ENCODE data around the gene FCMR.
"Not testable (repeated sequence)": the region's sequence is repeated elsewhere in the genome, so short reads cannot be mapped to it uniquely, and the experiment has no call there.

The FCMR gene

GRCh38 chr1:206939841-206940587 lies 18.3 kb upstream of the FCMR start:
- Mint-ChIP-seq H3K4me1 (ENCODE audit: low read depth) (no peaks in the 10 kb centered on the region), H3K27ac (no peak overlapping the region), H3K4me3 (no peak overlapping the region), H3K9me3 (no peaks in the 10 kb centered on the region), H3K27me3 (ENCODE audit: low read depth) (peaks cover 33% of the 10 kb centered on the region), H3K36me3 (ENCODE audit: low read depth) (no peaks in the 10 kb centered on the region)

DNA sequence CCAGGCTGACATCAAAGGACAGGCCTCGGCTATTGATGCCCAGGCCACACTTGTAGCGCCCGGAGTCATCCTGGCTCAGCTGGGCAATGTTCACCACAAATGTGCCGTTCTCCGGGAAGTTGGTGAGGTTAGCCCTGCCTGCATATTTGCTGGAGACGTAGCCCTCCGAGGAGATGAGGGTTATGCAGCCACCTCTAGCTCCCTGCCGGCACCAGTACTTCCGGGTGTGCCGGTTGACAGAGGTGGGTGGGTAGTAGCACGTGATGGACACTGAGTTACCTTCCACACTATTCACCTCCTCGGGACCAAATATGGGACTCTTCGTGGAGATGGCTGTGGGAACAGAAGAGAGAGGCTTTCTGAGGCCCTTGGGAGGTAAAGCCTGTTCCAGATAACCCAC lies 17.4 kb upstream of the FCMR start:
- no peaks in the 10 kb centered on the region for H3K9me3 Mint-ChIP-seq
- no peaks in the 10 kb centered on the region for H3K4me1 Mint-ChIP-seq (ENCODE audit: low read depth)
- H3K27ac Mint-ChIP-seq, result no peak overlapping the region
- H3K27me3 Mint-ChIP-seq (ENCODE audit: low read depth), result peaks cover 26% of the 10 kb centered on the region
- no peaks in the 10 kb centered on the region for H3K36me3 Mint-ChIP-seq (ENCODE audit: low read depth)
- H3K4me3 Mint-ChIP-seq, result no peak overlapping the region

- no peak overlapping the region for H3K27ac Mint-ChIP-seq
- H3K27me3 Mint-ChIP-seq (ENCODE audit: low read depth), result peaks cover 14% of the 10 kb centered on the region
- no peaks in the 10 kb centered on the region for H3K9me3 Mint-ChIP-seq
- no peak overlapping the region for H3K4me3 Mint-ChIP-seq
- peaks cover 4% of the 10 kb centered on the region for H3K4me1 Mint-ChIP-seq (ENCODE audit: low read depth)
- no peaks in the 10 kb centered on the region for H3K36me3 Mint-ChIP-seq (ENCODE audit: low read depth)
These were observed 15.7 kb upstream of the FCMR start for GRCh38 chr1:206937425-206937824.

DNA sequence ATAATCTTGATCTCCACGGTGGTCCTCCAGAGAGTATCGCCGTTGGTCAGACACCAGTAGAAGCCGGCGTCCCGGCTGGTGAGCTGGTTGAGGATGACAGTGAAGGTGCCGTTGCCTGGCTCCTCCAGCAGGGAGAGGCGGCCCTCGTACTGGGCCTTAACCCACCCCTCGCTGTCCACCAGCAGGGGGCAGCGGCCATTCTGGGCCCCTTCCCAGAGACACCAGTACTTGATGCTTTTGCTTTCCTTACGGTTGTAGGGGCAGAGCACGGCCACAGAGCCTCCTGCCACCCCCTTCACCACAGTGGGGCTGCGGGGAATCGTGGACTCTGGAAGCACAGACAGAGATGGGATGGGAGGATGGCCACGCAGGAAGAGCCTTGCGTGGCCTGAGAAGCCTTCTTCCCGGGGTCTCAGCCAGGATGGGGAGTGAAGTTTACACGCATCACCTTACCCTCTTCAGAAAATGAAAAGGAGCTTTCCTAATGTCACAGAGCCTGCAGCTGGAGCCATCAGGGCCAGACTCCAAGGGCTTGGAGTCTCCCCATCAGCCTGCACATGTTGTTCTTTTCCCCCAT lies 13.8 kb upstream of the FCMR start:
- peaks cover 3% of the 10 kb centered on the region for H3K27me3 Mint-ChIP-seq (ENCODE audit: low read depth)
- H3K4me3 Mint-ChIP-seq, result no peak overlapping the region
- H3K27ac Mint-ChIP-seq, result no peak overlapping the region
- no peaks in the 10 kb centered on the region for H3K9me3 Mint-ChIP-seq
- H3K36me3 Mint-ChIP-seq (ENCODE audit: low read depth), result no peaks in the 10 kb centered on the region
- peaks cover 5% of the 10 kb centered on the region for H3K4me1 Mint-ChIP-seq (ENCODE audit: low read depth)

GRCh38 chr1:206933333-206933945 lies 11.7 kb upstream of the FCMR start:
- H3K27ac Mint-ChIP-seq, result no peak overlapping the region
- peaks cover 10% of the 10 kb centered on the region for H3K4me1 Mint-ChIP-seq (ENCODE audit: low read depth)
- no peak overlapping the region for H3K4me3 Mint-ChIP-seq
- H3K36me3 Mint-ChIP-seq (ENCODE audit: low read depth), result no peaks in the 10 kb centered on the region
- no peaks in the 10 kb centered on the region for H3K9me3 Mint-ChIP-seq
- no peaks in the 10 kb centered on the region for H3K27me3 Mint-ChIP-seq (ENCODE audit: low read depth)

GRCh38 chr1:206932177-206932576 lies 10.4 kb upstream of the FCMR start:
- H3K36me3 Mint-ChIP-seq (ENCODE audit: low read depth), result no peaks in the 10 kb centered on the region
- no peak overlapping the region for H3K4me3 Mint-ChIP-seq

DNA sequence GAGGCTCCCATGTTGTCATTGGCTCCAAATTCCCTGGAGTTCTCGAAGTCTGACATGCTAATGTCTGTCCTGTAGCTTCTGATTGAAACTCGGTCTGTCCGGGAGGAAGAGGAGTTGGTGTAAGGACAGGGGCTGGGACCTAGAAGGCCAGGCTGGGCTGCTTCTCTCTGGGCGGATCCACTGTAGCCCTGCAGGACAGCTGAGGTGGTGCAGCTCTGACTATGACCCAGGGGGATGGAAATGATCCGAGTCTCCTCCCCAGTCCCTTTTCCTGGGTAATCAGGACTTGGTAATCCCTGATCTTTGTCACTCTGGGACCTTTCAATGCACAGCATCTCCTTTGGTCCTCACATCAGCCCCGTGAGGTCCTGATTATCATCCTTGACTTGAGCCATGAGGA lies 10.0 kb upstream of the FCMR start:
- H3K27ac Mint-ChIP-seq, result no peak overlapping the region
- H3K27me3 Mint-ChIP-seq (ENCODE audit: low read depth), result no peaks in the 10 kb centered on the region
- H3K36me3 Mint-ChIP-seq (ENCODE audit: low read depth), result no peaks in the 10 kb centered on the region
- no peak overlapping the region for H3K4me3 Mint-ChIP-seq
- H3K4me1 Mint-ChIP-seq (ENCODE audit: low read depth), result peaks cover 14% of the 10 kb centered on the region
- H3K9me3 Mint-ChIP-seq, result no peaks in the 10 kb centered on the region

More at GRCh38 chr1:206932177-206932576, 10.4 kb upstream of the FCMR start:
- H3K27ac Mint-ChIP-seq, result no peak overlapping the region
- H3K9me3 Mint-ChIP-seq, result no peaks in the 10 kb centered on the region
- no peaks in the 10 kb centered on the region for H3K27me3 Mint-ChIP-seq (ENCODE audit: low read depth)
- H3K4me1 Mint-ChIP-seq (ENCODE audit: low read depth), result peaks cover 14% of the 10 kb centered on the region

DNA sequence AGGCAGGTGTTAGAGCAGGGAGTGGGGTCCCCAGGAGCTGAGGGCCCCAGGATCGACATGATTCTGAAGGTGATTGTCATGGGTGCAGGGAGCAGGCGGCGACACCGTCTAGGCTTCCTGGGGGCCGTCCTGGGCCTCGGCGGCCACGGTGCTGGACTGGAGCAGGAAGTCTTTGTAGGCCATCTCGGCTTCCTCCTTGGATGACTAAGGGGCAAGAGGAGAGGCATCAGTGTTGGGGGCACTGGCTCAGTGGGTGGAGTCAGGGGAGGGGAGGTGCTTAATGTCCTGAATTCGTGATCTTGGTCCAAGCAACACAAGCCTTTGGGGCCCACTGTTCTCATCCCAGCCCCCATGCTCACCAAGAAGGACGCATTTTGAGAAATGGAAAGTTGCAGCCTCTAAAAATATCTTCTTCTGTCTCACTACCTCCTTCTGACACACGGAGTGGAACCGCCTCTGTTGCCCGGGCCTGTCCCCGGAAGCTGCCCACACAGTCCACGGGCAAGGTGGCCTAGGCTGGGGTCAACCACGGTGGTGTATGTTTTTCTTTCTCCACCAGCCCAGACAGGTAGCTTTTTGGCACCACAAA lies 8.6 kb upstream of the FCMR start:
- Mint-ChIP-seq H3K4me3 (no peak overlapping the region), H3K27ac (peak overlapping the region; percentile 38), H3K27me3 (ENCODE audit: low read depth) (no peaks in the 10 kb centered on the region), H3K36me3 (ENCODE audit: low read depth) (no peaks in the 10 kb centered on the region), H3K9me3 (no peaks in the 10 kb centered on the region), H3K4me1 (ENCODE audit: low read depth) (peaks cover 14% of the 10 kb centered on the region)

DNA sequence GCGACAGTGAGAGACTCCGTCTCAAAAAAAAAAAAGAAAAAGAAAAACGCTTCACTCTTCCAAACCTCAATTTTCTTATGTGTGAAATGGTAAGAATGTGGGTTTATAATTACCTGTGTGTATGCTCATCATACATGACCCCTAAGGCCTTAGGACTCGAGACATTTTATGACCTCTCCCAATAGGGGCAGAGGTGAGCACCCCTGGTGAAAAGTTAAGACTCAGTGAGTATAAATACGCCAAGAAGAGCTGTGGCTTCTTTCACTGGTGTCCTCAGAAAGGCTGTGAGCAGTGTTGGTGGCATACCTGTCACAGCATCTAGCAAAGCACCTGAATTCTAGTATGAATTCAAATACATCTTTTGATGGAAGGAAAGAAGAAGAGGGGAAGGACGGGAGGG lies 7.8 kb upstream of the FCMR start:
- Mint-ChIP-seq H3K4me1 (ENCODE audit: low read depth) (peaks cover 14% of the 10 kb centered on the region), H3K27me3 (ENCODE audit: low read depth) (no peaks in the 10 kb centered on the region), H3K9me3 (no peaks in the 10 kb centered on the region), H3K27ac (no peak overlapping the region), H3K36me3 (ENCODE audit: low read depth) (no peaks in the 10 kb centered on the region), H3K4me3 (no peak overlapping the region)

DNA sequence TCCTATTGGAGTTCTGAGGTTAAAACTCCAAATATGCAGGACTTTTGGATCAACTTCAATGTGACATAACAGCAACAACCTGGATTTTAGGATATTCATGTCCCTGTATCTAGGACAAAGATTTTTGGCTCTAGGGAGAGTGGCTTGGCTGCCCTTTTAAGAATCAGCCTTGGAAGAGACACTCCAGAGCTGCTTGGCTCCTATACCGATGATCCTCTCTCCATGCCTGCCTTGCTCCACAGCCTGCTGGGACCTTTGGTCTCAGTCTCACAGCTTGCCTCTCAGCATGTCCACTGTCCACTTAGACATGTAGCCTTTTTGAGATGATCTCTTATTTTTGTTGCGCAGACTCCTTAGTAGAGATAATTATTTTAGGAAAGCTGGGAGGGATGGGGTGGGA lies 4.5 kb upstream of the FCMR start:
- H3K4me1 Mint-ChIP-seq (ENCODE audit: low read depth), result peaks cover 20% of the 10 kb centered on the region
- H3K27me3 Mint-ChIP-seq (ENCODE audit: low read depth), result no peaks in the 10 kb centered on the region
- H3K36me3 Mint-ChIP-seq (ENCODE audit: low read depth), result no peaks in the 10 kb centered on the region
- no peaks in the 10 kb centered on the region for H3K9me3 Mint-ChIP-seq
- H3K4me3 Mint-ChIP-seq, result no peak overlapping the region
- H3K27ac Mint-ChIP-seq, result no peak overlapping the region

- peaks cover 4% of the 10 kb centered on the region for H3K36me3 Mint-ChIP-seq (ENCODE audit: low read depth)
- H3K4me3 Mint-ChIP-seq, result no peak overlapping the region
- H3K4me1 Mint-ChIP-seq (ENCODE audit: low read depth), result peaks cover 25% of the 10 kb centered on the region
- no peaks in the 10 kb centered on the region for H3K9me3 Mint-ChIP-seq
- H3K27me3 Mint-ChIP-seq (ENCODE audit: low read depth), result no peaks in the 10 kb centered on the region
- H3K27ac Mint-ChIP-seq, result no peak overlapping the region
These were observed 3.5 kb upstream of the FCMR start for GRCh38 chr1:206925106-206925736.

DNA sequence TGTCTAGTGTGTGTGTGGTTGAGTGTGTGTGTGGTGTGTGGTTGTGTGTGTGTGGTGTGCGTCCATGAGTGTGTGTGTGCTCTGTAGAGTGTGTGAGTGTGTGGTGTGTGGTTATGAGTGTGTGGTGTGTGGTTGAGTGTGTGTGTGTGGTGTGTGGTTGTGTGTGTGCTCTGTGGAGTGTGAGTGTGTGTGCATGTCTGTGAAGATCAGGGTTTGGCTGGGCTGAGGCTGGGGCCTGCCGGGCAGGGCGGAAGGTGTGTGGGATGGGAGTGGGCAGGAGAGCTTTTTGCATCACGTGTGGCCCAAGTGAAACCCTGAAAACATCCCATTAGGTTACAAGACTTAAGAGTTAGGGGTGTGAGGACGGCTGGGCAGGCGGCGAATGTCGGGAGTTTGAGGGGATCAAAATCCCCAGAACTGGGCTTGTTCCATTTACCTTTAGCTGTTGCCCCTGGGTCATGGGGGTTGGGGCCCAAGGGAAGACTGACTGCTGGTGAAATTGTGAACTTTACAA lies 2.9 kb upstream of the FCMR start:
- Mint-ChIP-seq H3K27ac (no peak overlapping the region), H3K36me3 (ENCODE audit: low read depth) (peaks cover 7% of the 10 kb centered on the region), H3K9me3 (no peaks in the 10 kb centered on the region), H3K4me3 (no peak overlapping the region), H3K27me3 (ENCODE audit: low read depth) (no peaks in the 10 kb centered on the region), H3K4me1 (ENCODE audit: low read depth) (peaks cover 26% of the 10 kb centered on the region)

DNA sequence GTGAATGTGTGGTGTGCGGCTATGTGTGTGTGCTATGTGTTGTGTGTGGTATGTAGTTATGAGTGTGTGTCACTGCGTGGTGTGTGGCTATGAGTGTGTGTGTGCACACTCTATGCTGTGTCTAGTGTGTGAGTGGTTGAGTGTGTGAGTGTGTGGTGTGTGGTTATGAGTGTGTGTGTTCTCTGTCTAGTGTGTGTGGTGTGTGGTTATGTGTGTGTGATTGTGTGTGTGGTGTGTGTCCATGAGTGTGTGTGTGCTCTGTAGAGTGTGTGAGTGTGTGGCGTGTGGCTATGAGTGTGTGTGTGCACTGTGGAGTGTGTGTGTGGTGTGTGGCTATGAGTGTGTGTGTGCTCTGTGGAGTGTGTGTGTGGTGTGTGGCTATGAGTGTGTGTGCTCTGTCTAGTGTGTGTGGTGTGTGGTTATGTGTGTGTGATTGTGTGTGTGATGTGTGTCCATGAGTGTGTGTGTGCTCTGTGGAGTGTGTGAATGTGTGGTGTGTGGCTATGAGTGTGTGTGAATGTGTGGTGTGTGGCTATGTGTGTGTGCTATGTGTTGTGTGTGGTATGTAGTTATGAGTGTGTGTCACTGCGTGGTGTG lies 2.3 kb upstream of the FCMR start:
- H3K27me3 Mint-ChIP-seq (ENCODE audit: low read depth); H3K9me3 Mint-ChIP-seq; H3K36me3 Mint-ChIP-seq (ENCODE audit: low read depth); H3K4me3 Mint-ChIP-seq; H3K27ac Mint-ChIP-seq: not testable (repeated sequence)
- peaks cover 26% of the 10 kb centered on the region for H3K4me1 Mint-ChIP-seq (ENCODE audit: low read depth)

All from T-helper 1 cell treated with Interleukin-12 subunit alpha and Interleukin-12 subunit beta and Interleukin-4 antibody, amounts not matched to agents 30 μg/mL and 1 μg/mL, for 36 hours (primary cell).